DMS79 (cell line): ENCODE measurements around the gene ZBBX.

ENCODE experiments used
- DNase-seq: peaks from one replicate; lab custom pipeline; 2025; lab: John Stamatoyannopoulos, UW

ZBBX gene

DNA sequence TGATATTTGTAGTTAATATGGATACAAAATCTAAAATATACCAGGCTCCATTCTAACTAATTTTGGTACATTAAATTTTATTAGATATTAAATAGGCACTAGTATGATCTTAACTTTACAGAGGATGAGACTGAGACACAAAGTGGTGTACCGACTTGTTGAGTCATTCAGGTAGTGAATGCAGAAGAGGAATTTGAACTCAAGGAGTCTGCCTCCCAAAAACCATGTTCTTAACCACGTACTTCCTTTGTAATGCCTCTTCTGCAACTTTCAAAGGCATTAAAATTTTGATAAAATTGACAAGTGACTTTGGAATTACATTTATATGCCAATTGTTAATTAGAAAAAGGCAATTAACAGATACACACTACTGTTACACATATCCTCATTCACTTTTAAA lies 61.8 kb downstream of the ZBBX start:
- no peak for DNase-seq

- no peak for DNase-seq
These were observed 73.8 kb downstream of the ZBBX start for GRCh38 chr3:167306319-167306718.

DNA sequence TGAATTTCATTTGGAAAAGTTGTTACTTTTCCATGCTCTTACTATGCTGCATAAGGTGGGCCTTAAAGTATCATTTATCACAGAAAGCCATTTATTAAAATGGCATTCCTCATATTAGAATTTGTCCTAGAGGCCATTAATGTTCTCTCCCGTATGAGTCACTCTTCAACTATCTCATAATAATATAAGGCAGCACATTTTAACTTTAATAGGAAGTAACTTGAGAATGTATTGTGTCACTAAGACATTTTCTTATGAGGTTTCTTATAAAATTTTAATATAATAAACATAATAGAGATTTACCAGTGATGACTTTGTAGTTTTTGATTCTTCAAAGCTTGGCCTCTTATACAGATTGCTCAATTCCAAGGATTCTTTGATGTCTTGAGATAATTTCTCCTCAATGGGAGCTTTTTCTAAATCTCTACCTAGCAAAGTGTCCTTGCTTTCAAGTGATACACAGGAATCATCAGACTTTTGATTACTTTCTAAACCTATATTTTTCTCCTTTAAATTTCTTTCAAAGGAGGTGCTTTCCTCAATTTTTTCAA lies 74.7 kb downstream of the ZBBX start:
- no peak for DNase-seq

GRCh38 chr3:167304077-167304476 lies 76.0 kb downstream of the ZBBX start:
- no peak for DNase-seq

GRCh38 chr3:167302678-167303077 lies 77.4 kb downstream of the ZBBX start:
- no peak for DNase-seq

- no peak for DNase-seq
These were observed 79.9 kb downstream of the ZBBX start for GRCh38 chr3:167300207-167300606.

GRCh38 chr3:167289435-167289834 lies 90.7 kb downstream of the ZBBX start:
- no peak for DNase-seq

DNA sequence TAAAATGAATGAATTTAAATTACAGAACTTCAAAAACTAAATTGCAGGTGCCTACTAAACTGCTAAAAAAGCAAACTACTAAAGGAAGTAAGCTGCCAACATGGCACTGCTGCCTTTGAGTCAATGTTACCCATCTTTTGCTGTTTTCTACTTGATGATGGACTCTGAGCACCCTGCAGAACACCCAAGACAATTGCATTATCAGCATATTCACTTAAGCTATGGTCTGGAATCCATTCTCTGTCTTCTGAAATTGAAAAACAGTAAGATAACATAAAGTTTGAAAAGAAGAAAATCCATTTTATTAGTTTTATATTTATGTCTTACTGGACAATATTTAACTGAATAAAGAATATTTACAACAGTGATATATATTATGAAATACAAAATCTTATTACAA lies 91.4 kb downstream of the ZBBX start:
- DNase-seq = no peak

DNA sequence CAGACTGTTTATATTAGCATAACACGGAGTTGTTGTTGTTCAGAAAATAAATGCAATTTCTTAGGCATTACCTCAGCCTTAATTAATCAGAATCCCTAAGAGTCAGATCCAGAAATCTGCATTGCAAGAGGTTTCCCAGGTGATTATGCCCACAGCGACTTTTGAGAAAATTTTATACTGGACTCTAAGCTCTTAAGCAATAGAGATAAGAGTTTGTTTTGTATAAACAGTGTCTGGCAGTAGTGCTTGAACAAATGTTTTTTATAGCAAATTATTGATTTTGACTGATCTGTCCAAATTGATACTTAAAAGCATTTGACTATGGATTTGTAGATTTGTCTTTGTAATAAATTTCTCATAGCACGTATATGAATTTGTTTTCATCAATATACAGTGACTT lies 92.8 kb downstream of the ZBBX start:
- no peak for DNase-seq

DNA sequence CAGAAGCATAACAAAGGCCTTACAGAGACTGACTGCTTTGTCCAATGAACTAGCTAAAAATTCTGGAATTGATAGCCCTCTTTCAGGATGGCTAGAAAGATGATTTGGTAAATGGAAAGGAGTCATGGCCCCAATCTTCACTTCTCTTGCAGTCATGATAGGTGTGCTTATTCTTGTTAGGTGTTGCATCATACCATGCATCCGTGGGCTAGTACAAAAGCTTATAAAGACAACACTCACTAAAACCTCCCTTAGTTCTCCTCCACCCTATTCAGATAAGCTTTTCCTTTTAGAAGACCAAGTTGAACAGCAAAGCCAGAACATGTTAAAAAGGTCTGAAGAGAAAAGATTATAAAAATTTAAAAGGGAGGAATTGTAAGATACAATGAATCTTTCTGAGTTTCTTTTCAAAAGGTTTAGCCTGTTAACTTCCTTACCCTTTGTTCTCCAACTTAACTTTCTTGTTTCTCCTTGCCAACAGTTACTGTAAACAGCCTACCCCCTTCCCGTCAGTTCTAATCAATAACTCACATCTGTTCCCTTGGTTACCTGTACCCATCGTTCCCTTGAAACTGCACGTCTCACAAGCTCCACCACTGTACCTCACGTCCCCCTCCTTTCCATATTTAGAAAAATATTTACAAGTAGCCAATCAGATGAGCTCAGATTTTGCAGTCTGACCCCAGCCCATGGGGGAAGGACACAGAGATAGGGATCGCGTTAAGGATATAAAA lies 105.8 kb downstream of the ZBBX start:
- DNase-seq = no peak

DNA sequence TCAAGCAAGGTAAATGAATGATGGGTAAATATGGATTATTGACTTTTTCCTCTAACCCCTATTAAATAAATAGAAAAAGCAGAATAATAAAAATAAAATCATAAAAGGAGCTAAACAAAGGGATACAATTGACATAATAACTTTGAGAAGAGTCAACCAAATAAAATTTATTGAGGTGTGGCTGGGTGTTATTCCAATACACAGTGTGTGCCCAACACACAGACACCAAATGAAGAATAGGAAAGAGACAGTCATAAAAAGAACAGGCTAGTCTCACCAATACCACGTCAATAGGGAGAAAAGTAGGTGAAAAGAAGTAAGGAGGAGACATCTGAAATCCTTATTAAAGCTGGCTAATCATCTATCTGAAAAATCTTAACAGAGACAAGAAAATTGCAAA lies 127.1 kb downstream of the ZBBX start:
- DNase-seq = no peak

DNA sequence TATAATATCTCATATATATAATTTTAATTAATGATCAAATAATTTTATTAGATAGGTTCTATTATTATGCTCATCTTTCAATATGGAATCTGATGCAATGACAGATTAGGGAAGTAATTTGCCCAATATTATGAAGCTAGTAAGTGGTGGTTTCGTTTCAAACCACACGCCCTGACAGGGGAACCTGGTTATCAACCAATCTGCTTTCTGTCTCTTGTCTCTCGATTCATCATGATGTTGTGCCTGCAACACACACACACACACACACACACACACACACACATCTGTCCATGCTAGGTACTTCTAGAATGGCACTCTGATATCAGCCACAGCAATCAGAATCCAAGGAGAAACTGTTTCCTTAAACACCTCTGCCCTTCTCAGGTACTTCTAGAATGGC lies 128.4 kb downstream of the ZBBX start:
- no peak for DNase-seq

DNA sequence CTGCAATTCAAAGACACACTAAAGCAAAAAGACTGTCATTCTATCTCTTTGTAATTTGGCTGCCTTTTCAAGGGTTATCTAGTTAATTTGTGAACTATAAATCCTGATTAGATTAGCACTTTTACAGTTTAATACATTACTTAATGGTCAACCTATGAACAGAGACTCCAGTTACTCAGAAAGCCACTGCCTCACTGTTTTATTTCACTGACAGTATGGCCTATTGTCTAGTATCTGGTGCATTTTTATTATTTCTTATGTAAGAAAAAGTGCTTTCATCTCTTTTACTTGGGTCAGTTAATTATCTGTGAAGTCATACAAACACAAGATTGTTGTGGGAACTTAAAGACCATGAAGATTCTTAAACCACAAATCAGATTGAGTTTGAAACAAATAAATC lies 133.8 kb downstream of the ZBBX start:
- DNase-seq = no peak

- DNase-seq = no peak
These were observed 138.8 kb downstream of the ZBBX start for GRCh38 chr3:167241048-167241845.

GRCh38 chr3:167228135-167228534 lies 152.0 kb downstream of the ZBBX start:
- no peak for DNase-seq

- DNase-seq = no peak
These were observed 154.3 kb downstream of the ZBBX start for GRCh38 chr3:167225821-167226220.

DNA sequence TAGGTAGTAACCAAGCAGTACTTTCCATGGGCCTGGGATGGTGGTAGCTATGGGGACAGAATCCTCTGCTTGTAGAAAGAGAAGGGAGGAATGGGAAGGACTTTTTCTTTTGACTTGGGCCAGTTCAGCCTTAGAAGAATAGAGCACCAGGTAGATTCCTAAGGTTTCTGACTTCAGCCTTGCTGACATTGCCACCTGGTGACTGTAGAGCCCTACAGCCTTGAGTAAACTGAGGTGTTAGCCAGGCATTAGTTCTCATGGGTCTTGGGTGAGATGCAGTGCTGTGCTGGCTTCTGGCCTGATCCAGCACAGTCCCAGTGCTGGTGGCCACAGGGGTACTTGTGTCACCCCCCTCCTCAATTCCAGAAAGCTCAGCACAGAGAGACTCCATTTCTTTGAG lies 171.1 kb downstream of the ZBBX start:
- no peak for DNase-seq

DNA sequence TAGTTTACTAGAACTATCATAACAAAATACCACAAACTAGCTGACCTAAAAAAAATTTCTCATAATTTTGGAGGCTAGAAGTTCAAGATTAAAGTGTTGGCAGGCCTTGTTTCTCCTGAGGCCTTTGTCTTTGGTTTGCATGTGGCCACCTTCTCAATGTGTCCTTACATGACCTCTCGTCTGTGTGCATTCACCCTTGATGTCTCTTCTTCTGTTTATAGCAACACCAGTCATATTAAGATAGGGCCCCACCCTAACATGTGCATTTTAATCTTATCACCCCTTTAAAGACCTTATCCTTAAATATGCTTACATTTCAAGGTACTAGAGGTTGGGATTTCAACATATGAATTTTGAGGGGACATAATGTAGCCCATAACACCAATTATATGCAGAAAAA lies 177.0 kb downstream of the ZBBX start:
- no peak for DNase-seq

- DNase-seq = no peak
These were observed 181.0 kb downstream of the ZBBX start for GRCh38 chr3:167198949-167199600.
